GM23248 (cell line): ENCODE data around the gene TNPO3. TPM values are rescaled to one million over a fixed set of nuclear protein-coding genes. Genes with fewer than 3 reads are reported as not detected.

Source experiments
- DNase-seq: peaks from one replicate; pipeline ENCODE4 v3.0.0-alpha.2; 2015
- H2AFZ ChIP-seq: fragments of 200-600 bp; sonication (generic); 2 replicates; pipeline ENCODE4 v1.6.1; 2016; ENCODE audit warnings: antibody characterized with exemption
- H3F3A ChIP-seq: fragments of 200-600 bp; sonication (generic); 2 replicates; pipeline ENCODE4 v1.6.1; 2016; ENCODE audit warnings: mild to moderate bottlenecking, antibody characterized with exemption, mixed run types; ENCODE audit not compliant: insufficient read depth
- H3K27ac ChIP-seq: fragments of 200-600 bp; sonication (generic); 2 replicates; pipeline ENCODE4 v1.5.1; 2016; ENCODE audit warnings: mild to moderate bottlenecking
- H3K27me3 ChIP-seq: fragments of 200-600 bp; sonication (generic); replicated peaks from 2 replicates; pipeline ENCODE4 v1.6.1; 2016; ENCODE audit warnings: mild to moderate bottlenecking; ENCODE audit not compliant: insufficient read depth
- H3K36me3 ChIP-seq: fragments of 200-600 bp; sonication (generic); 2 replicates; pipeline ENCODE4 v1.6.1; 2016; ENCODE audit warnings: low read depth, mild to moderate bottlenecking
- H3K4me1 ChIP-seq: fragments of 200-600 bp; sonication (generic); 2 replicates; pipeline ENCODE4 v1.6.1; 2016; ENCODE audit warnings: mild to moderate bottlenecking; ENCODE audit not compliant: insufficient read depth
- H3K4me2 ChIP-seq: fragments of 200-600 bp; sonication (generic); one replicate; pipeline ENCODE4 v1.6.1; 2016; ENCODE audit warnings: mild to moderate bottlenecking; ENCODE audit not compliant: unreplicated experiment
- H3K4me3 ChIP-seq: fragments of 200-600 bp; sonication (generic); 2 replicates; pipeline ENCODE4 v1.5.1; 2016; ENCODE audit warnings: mild to moderate bottlenecking
- H3K79me2 ChIP-seq: fragments of 200-600 bp; sonication (generic); 2 replicates; pipeline ENCODE4 v1.6.1; 2016; ENCODE audit warnings: mild to moderate bottlenecking; ENCODE audit not compliant: insufficient read depth
- H3K9ac ChIP-seq: fragments of 200-600 bp; sonication (generic); 2 replicates; pipeline ENCODE4 v1.6.1; 2016; ENCODE audit warnings: mild to moderate bottlenecking
- H3K9me2 ChIP-seq: fragments of 200-600 bp; sonication (generic); 2 replicates; pipeline ENCODE4 v1.6.1; 2016; ENCODE audit warnings: mixed run types, mild to moderate bottlenecking, moderate library complexity; ENCODE audit not compliant: insufficient read depth
- H3K9me3 ChIP-seq: fragments of 200-600 bp; sonication (generic); one replicate; pipeline ENCODE4 v1.6.1; 2017; ENCODE audit warnings: low read depth
- H4K20me1 ChIP-seq: fragments of 200-600 bp; sonication (generic); 2 replicates; pipeline ENCODE4 v1.6.0; 2016; ENCODE audit not compliant: insufficient read depth
- EZH2 ChIP-seq: fragments of 200-600 bp; sonication (generic); IDR thresholded peaks from 2 replicates; pipeline ENCODE4 v1.6.1; 2018; ENCODE audit warnings: antibody characterized with exemption, mild to moderate bottlenecking; ENCODE audit not compliant: insufficient read depth, poor library complexity, severe bottlenecking
- EZH2phosphoT487 ChIP-seq: fragments of 200-600 bp; sonication (generic); IDR thresholded peaks from 2 replicates; pipeline ENCODE4 v1.6.1; 2018; ENCODE audit warnings: antibody characterized with exemption, moderate library complexity, mild to moderate bottlenecking, low read depth; ENCODE audit not compliant: insufficient read depth
- WGBS, 2 experiments: methylation state at CpG; one replicate each; pipeline ENCODE4 v1.1.6; 2015 to 2017; ENCODE audit warnings: low lambda C conversion rate in 2 of 2, low coverage in 1 of 2; ENCODE audit errors: missing lambda C conversion rate in 2 of 2; 5-methylcytosine and 5-hydroxymethylcytosine counted together
- in situ Hi-C: fragments of 300-500 bp; cut with MboI; formaldehyde crosslinking; loops from 2 replicates; pipeline ENCODE4 v1.15.0; 2020
- polyA plus RNA-seq: library from polyadenylated mRNA; unstranded; fragments of >200 nt; fragmentation: Nextera tagmentation; extraction: Ambion mirVana; gene quantifications from 2 replicates; pipeline ENCODE4 v1.2.1, GENCODE V29; 2016
- total RNA-seq: library from RNA; depleted of rRNA; stranded (reverse); fragments of >200 nt; shearing (Covaris generic); gene quantifications from 2 replicates; pipeline ENCODE4 v1.2.3, GENCODE V29; 2014

The TNPO3 gene
- total and polyA plus RNA-seq, 2 experiments from 2014 or later: 31.6 to 41.9 TPM

DNA sequence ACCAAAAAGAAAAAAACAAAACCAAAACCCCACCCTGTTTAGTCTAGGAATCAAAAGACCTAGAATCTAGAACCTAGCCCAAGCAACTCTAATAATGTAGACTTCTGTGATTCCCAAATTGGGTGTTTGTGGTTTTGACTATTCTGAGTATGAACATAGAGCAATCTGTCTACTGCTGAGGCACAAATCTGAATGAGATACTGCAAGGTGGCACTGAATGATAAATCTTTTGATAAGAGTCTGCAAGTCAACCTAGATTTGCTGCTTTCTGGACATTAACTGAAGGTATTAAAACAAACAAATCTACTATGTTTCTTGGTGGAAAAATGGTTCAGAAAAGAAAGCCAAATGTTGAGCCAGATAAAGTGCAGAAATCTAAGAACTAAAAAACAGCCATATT, 66.5 kb downstream of the TNPO3 start:
- no peaks in the 10 kb centered on the region for H4K20me1 ChIP-seq

DNA sequence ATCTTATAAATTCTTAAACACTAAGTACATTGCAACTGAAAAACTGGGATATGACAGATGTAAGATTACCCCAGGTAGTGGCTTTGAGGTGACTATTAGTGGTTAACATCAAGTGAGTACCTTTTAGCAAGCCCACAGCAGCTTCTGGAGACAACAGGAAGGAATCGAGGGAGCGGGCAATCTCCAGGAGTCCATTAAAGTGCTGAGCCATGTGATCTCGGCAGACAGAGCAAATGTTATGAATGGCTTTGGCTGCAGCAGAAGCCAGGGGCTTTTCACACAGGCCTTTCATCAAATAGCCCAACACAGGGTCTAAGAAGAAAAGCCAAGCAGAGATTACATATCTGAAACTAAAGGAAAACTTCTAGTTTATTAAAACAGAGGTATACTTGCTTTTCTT, 68.3 kb downstream of the TNPO3 start:
- no peaks in the 10 kb centered on the region for H3F3A ChIP-seq
- in situ Hi-C loops: no loop called here
- no peak for DNase-seq
- no peak overlapping the region for H3K27ac ChIP-seq
- H3K36me3 ChIP-seq: peaks cover 45% of the 10 kb centered on the region
- no peak overlapping the region for H3K4me2 ChIP-seq
- no peak overlapping the region for H3K9ac ChIP-seq
- H3K27me3 ChIP-seq: no peaks in the 10 kb centered on the region
- H3K4me3 ChIP-seq: no peak overlapping the region
- 100% methylated on average over 3 of the region's 3 CpGs for WGBS, 2 experiments
- H3K4me1 ChIP-seq: no peaks in the 10 kb centered on the region
- H3K9me3 ChIP-seq: no peaks in the 10 kb centered on the region
- H3K79me2 ChIP-seq: no peaks in the 10 kb centered on the region
- H3K9me2 ChIP-seq: no peaks in the 10 kb centered on the region
- H2AFZ ChIP-seq: no peak overlapping the region
- H4K20me1 ChIP-seq: no peaks in the 10 kb centered on the region
- TF ChIP-seq EZH2: no peak
- no peak for TF ChIP-seq EZH2phosphoT487

More for the DNA sequence above, 66.5 kb downstream of the TNPO3 start:
- no peak for DNase-seq
- no peak overlapping the region for H3K9ac ChIP-seq
- H3F3A ChIP-seq: no peaks in the 10 kb centered on the region
- no peaks in the 10 kb centered on the region for H3K79me2 ChIP-seq
- no peak overlapping the region for H2AFZ ChIP-seq
- no peaks in the 10 kb centered on the region for H3K4me1 ChIP-seq
- TF ChIP-seq EZH2phosphoT487 (no peak), EZH2 (no peak)
- H3K4me3 ChIP-seq: no peak overlapping the region
- H3K9me2 ChIP-seq: no peaks in the 10 kb centered on the region
- no peak overlapping the region for H3K4me2 ChIP-seq
- no peaks in the 10 kb centered on the region for H3K9me3 ChIP-seq
- peaks cover 31% of the 10 kb centered on the region for H3K36me3 ChIP-seq
- H3K27me3 ChIP-seq: no peaks in the 10 kb centered on the region
- in situ Hi-C loops: no loop called here
- H3K27ac ChIP-seq: no peak overlapping the region

DNA sequence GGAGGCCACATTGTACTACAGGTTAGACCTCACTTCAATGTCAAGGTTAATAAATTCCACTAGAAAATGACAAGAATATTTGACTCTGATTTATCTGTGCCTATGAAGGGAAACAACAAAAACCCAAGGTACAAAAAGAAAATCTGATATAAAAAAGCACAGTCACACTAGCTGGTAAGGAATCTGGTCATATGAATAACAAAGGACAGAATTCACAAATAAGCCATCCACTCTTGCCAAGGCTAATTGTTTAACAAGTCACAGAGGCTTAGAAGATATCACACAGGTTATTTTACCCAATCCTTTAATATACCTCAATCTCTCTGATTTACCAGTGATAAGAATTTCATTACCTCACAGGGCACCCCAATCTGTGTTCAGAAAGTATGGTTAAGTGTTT, 69.3 kb downstream of the TNPO3 start:
- no peaks in the 10 kb centered on the region for H3K27me3 ChIP-seq
- H3K9ac ChIP-seq: no peak overlapping the region
- H3F3A ChIP-seq: no peaks in the 10 kb centered on the region
- no peaks in the 10 kb centered on the region for H3K9me3 ChIP-seq
- no peaks in the 10 kb centered on the region for H3K79me2 ChIP-seq
- H3K4me1 ChIP-seq: no peaks in the 10 kb centered on the region
- H3K4me2 ChIP-seq: no peak overlapping the region
- no peak overlapping the region for H2AFZ ChIP-seq
- no peak overlapping the region for H3K27ac ChIP-seq
- no peak for TF ChIP-seq EZH2phosphoT487
- TF ChIP-seq EZH2: no peak
- H4K20me1 ChIP-seq: no peaks in the 10 kb centered on the region
- no peaks in the 10 kb centered on the region for H3K9me2 ChIP-seq
- peaks cover 54% of the 10 kb centered on the region for H3K36me3 ChIP-seq
- in situ Hi-C loops: no loop called here
- no peak for DNase-seq
- no peak overlapping the region for H3K4me3 ChIP-seq

DNA sequence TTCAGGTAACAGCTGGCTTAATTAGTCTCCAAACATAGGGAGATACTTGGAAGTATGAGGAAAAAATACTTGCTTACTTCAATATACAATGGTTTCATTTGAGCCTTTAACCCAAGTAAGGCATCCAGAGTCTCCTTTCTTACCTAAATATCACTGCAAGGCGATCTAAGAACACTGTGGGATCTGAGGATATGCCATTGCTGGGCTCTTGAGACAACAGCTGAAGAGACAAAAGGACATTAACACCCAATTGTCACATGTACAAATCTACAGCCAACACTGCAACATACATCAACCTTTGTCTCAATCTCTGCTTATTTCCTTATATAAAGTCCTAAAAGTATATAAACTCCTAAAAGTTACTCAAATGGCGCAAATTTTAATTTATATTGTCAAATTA, 72.8 kb downstream of the TNPO3 start:
- peaks cover 62% of the 10 kb centered on the region for H3K36me3 ChIP-seq

DNA sequence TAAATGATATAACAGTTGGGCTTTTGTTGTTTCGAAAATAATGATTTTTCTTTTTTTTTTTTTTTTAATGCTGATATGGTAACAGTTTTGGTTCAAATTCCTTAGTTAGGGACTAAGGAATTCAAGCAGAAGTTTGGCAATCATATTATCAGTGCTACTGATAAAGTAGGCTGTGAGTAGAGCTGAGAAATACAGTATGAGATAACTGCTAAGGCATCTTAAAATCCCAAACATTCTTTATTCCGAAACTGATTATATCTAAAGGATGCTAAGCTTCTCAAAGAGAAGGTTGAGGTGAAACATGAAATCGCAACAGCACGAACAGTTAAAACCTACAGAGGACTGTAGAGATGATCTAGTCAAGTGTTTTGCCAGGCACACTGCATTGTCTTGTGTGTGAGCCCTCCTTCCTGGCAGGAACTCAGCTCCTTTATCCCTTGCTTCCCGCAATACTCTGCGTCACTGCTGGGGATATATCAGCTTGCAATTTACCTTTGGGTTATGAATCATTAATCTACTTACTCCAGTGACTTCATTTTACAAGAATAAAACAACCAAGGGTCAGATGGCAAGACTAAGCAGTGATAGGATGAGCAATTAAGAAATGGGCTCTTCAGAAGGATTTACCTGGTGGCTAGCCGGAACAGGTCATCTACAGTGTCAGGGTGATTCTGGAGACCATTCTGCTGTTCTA, 80.5 kb downstream of the TNPO3 start:
- Histone ChIP-seq H3K4me3 (no peak overlapping the region), H2AFZ (no peak overlapping the region), H3K36me3 (peaks cover 73% of the 10 kb centered on the region), H4K20me1 (no peaks in the 10 kb centered on the region), H3K27ac (no peak overlapping the region), H3K9ac (no peak overlapping the region), H3K9me3 (no peaks in the 10 kb centered on the region), H3K4me2 (no peak overlapping the region), H3K9me2 (no peaks in the 10 kb centered on the region), H3F3A (no peaks in the 10 kb centered on the region), H3K79me2 (no peaks in the 10 kb centered on the region), H3K4me1 (no peaks in the 10 kb centered on the region), H3K27me3 (no peaks in the 10 kb centered on the region)
- 81 to 83% methylated on average over 7 of the region's 7 CpGs for whole genome bisulfite sequencing, 2 experiments
- in situ Hi-C loops: no loop called here
- no peak for TF ChIP-seq EZH2phosphoT487
- TF ChIP-seq EZH2: no peak
- DNase-seq: no peak

More for the DNA sequence above, 72.8 kb downstream of the TNPO3 start:
- no peak overlapping the region for H3K4me3 ChIP-seq
- H3F3A ChIP-seq: no peaks in the 10 kb centered on the region
- H3K9ac ChIP-seq: no peak overlapping the region
- H3K4me1 ChIP-seq: no peaks in the 10 kb centered on the region
- no peaks in the 10 kb centered on the region for H3K79me2 ChIP-seq
- H3K9me2 ChIP-seq: no peaks in the 10 kb centered on the region
- no peak overlapping the region for H2AFZ ChIP-seq
- no peaks in the 10 kb centered on the region for H3K9me3 ChIP-seq
- no peak for DNase-seq
- no peaks in the 10 kb centered on the region for H4K20me1 ChIP-seq
- no peak overlapping the region for H3K27ac ChIP-seq
- WGBS, 2 experiments: 98 to 99% methylated on average over 2 of the region's 2 CpGs
- TF ChIP-seq EZH2 (no peak), EZH2phosphoT487 (no peak)
- H3K4me2 ChIP-seq: no peak overlapping the region
- in situ Hi-C loops: no loop called here
- H3K27me3 ChIP-seq: no peaks in the 10 kb centered on the region
